MM.1S (cell line): ENCODE results near the gene KLHL25.

Source experiments
- CTCF ChIP-seq: fragments of 300-600 bp; sonication (generic); IDR thresholded peaks from 2 replicates; pipeline ENCODE4 v1.5.1; 2016; ENCODE audit warnings: antibody characterized with exemption, low read length, mixed read lengths
- EZH2 ChIP-seq: fragments of 300-600 bp; sonication (generic); optimal IDR thresholded peaks from 2 replicates; pipeline ENCODE3; 2017; ENCODE audit warnings: low read depth, mild to moderate bottlenecking, antibody characterized with exemption, low read length, mixed read lengths
- EZH2phosphoT487 ChIP-seq: fragments of 300-600 bp; sonication (generic); IDR thresholded peaks from 2 replicates; pipeline ENCODE4 v1.6.1; 2018; ENCODE audit warnings: antibody characterized with exemption, low read length

GRCh38 chr15:85755942-85756341, 38.8 kb downstream of the KLHL25 start:
- TF ChIP-seq CTCF, result no peak
- no peak for TF ChIP-seq EZH2
- TF ChIP-seq EZH2phosphoT487, result no peak
